22Rv1 (cell line): Measurements from ENCODE around the gene GLIS1.

Experiments used
- ZFX ChIP-seq: fragments of 450-650 bp; IDR thresholded peaks from 2 replicates; pipeline ENCODE4 v1.6.1; 2017; ENCODE audit warnings: antibody characterized with exemption, borderline replicate concordance
- TF ChIP-seq, protein P1 (sequence below): fragments of 450-650 bp; IDR thresholded peaks from 2 replicates; pipeline ENCODE4 v1.5.1; 2017; ENCODE audit warnings: mild to moderate bottlenecking

- TF ChIP-seq, protein P1, sequence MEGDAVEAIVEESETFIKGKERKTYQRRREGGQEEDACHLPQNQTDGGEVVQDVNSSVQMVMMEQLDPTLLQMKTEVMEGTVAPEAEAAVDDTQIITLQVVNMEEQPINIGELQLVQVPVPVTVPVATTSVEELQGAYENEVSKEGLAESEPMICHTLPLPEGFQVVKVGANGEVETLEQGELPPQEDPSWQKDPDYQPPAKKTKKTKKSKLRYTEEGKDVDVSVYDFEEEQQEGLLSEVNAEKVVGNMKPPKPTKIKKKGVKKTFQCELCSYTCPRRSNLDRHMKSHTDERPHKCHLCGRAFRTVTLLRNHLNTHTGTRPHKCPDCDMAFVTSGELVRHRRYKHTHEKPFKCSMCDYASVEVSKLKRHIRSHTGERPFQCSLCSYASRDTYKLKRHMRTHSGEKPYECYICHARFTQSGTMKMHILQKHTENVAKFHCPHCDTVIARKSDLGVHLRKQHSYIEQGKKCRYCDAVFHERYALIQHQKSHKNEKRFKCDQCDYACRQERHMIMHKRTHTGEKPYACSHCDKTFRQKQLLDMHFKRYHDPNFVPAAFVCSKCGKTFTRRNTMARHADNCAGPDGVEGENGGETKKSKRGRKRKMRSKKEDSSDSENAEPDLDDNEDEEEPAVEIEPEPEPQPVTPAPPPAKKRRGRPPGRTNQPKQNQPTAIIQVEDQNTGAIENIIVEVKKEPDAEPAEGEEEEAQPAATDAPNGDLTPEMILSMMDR, result no peak
- no peak for TF ChIP-seq ZFX
Measured at GRCh38 chr1:53482441-53483153, 256.4 kb downstream of the GLIS1 start.
